Endodermal cell (in vitro differentiated cells): Measurements from ENCODE around the gene LCN12. TPM values are rescaled to one million over a fixed set of nuclear protein-coding genes. Genes with fewer than 3 reads are reported as not detected.

Source experiments
- DNase-seq: peaks from one replicate; pipeline ENCODE4 v3.0.0-alpha.2; 2017
- H3K27ac ChIP-seq: 2 replicates; pipeline ENCODE4 v1.5.1; 2013; ENCODE audit warnings: mild to moderate bottlenecking, low read depth, low read length, moderate library complexity
- H3K27me3 ChIP-seq: 2 replicates; pipeline ENCODE4 v1.6.1; 2013; ENCODE audit warnings: mild to moderate bottlenecking, low read length, moderate library complexity; ENCODE audit not compliant: insufficient read depth, control insufficient read depth, poor library complexity, severe bottlenecking
- H3K36me3 ChIP-seq: 2 replicates; pipeline ENCODE4 v1.7.0; 2013; ENCODE audit warnings: mild to moderate bottlenecking, low read length, moderate library complexity; ENCODE audit not compliant: control insufficient read depth, insufficient read depth
- H3K4me1 ChIP-seq: one replicate; pipeline ENCODE4 v1.7.0; 2013; ENCODE audit warnings: low read length; ENCODE audit not compliant: control insufficient read depth, insufficient read depth
- H3K4me3 ChIP-seq: 2 replicates; pipeline ENCODE4 v1.5.1; 2013; ENCODE audit warnings: mild to moderate bottlenecking, low read length, moderate library complexity
- H3K9ac ChIP-seq: 2 replicates; pipeline ENCODE4 v1.6.1; 2013; ENCODE audit warnings: mild to moderate bottlenecking, low read length, moderate library complexity; ENCODE audit not compliant: poor library complexity, severe bottlenecking; ENCODE audit errors: extremely low read depth
- H3K9me3 ChIP-seq: 2 replicates; pipeline ENCODE4 v1.6.1; 2013; ENCODE audit warnings: mild to moderate bottlenecking, low read length, moderate library complexity; ENCODE audit not compliant: control insufficient read depth
- H3K27ac Mint-ChIP-seq: 2 replicates; pipeline ENCODE4 v1.8.0; 2020; ENCODE audit warnings: mixed read lengths
- H3K27me3 Mint-ChIP-seq: 2 replicates; pipeline ENCODE4 v1.8.0; 2021; ENCODE audit warnings: mild to moderate bottlenecking, mixed read lengths; ENCODE audit not compliant: insufficient read depth
- H3K36me3 Mint-ChIP-seq: 2 replicates; pipeline ENCODE4 v1.8.0; 2020; ENCODE audit warnings: low read depth, mixed read lengths
- H3K4me1 Mint-ChIP-seq: 2 replicates; pipeline ENCODE4 v1.8.0; 2020; ENCODE audit warnings: mixed read lengths
- H3K4me3 Mint-ChIP-seq: 2 replicates; pipeline ENCODE4 v1.8.0; 2020; ENCODE audit warnings: mild to moderate bottlenecking, moderate library complexity, mixed read lengths
- H3K9me3 Mint-ChIP-seq: 2 replicates; pipeline ENCODE4 v1.8.0; 2020; ENCODE audit warnings: mild to moderate bottlenecking, mixed read lengths
- WGBS, 2 experiments: methylation state at CpG; one replicate each; pipeline versions ENCODE4 v1.1.5 to v1.1.7; 2013; ENCODE audit warnings: missing lambda C conversion rate in 2 of 2, mixed read lengths in 1 of 2; ENCODE audit not compliant: insufficient coverage in 1 of 2, insufficient read length in 1 of 2; 5-methylcytosine and 5-hydroxymethylcytosine counted together
- long read RNA-seq, 4 experiments: library from polyadenylated mRNA in 2 of 4; library from RNA in 1 of 4; library from capped mRNA in 1 of 4; stranded (forward) in 3 of 4; unstranded in 1 of 4; transcript quantifications; one replicate each; pipeline ENCODE4 v2.0.0, GENCODE V29; 2020 to 2021; ENCODE audit warnings: inconsistent platforms in 1 of 4
- polyA plus RNA-seq, 2 experiments: library from polyadenylated mRNA; stranded (reverse); fragments of 50-300 nt; gene quantifications; one replicate each; pipeline ENCODE4 v1.2.3, GENCODE V29; 2013
- total RNA-seq, 2 donors: library from RNA; stranded (reverse); fragmentation: NEBNext Ultra II Directional in 1 of 2; extraction: Animal tissue kit (Norgen Biotek cat#: 25700) in 1 of 2; gene quantifications; 2 replicates in 1 of 2; 3 replicates in 1 of 2; pipeline ENCODE4 v1.2.1, GENCODE V29; 2021
- TF ChIP-seq, protein P1 (sequence below): fragments of 200-600 bp; sonication (generic); conservative IDR thresholded peaks from 2 replicates; pipeline ENCODE4 v1.5.0; 2021; ENCODE audit warnings: antibody characterized with exemption, mild to moderate bottlenecking

The LCN12 gene, protein sequence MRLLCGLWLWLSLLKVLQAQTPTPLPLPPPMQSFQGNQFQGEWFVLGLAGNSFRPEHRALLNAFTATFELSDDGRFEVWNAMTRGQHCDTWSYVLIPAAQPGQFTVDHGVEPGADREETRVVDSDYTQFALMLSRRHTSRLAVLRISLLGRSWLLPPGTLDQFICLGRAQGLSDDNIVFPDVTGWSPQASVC
- total RNA-seq, result 1 to 10 TPM; 2.1 to 4.4 TPM
- 0.85 TPM for polyA plus RNA-seq (2013, experiment 1 of 2)
- 0.41 TPM for polyA plus RNA-seq (2013, experiment 2 of 2)
- long read RNA-seq, experiment 1, result 0 reads
- long read RNA-seq, experiment 2, result 0 reads
- long read RNA-seq, experiment 3, result 0 reads
- long read RNA-seq, experiment 4, result 0 reads

DNA sequence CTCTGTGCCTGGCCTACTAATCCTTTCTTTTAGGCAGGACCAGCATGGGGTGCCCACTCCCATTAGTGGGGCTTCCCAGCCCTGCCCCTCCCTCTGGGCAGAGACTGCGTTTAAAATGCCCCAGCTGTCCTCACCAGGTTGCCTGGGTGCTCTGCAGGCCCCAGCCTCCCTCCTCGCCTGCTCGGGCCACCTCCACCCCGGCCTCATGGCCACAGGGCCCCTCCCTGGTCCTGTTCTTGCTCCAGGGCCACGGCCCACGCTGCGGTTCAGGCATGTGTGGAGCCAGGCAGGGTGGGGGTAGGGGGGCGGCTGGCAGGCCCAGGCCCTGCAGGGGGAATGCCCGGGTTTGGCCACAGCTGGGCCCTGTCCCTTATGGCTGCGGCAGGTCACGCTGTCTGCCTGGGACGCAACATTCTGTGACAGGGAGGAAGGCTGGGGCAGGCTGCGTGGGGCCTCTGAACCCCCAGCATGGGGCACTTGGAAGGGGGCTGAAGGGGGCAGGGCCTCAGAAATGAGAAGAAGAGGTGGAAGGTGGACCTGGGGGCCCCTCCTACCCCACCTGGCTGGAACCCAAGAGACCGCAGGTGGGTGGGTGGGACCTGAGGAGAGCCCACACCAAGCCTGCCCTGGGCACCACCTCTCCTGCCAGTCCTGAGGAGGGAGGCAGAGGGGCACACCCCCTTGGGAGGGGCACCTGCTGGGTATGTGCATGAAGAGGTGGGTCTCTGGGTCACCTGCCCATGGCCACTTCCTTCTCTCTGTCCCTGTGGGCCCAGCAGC lies at the start of gene LCN12:
Gene LCN12, plus strand, starts transcription at position 733 of the 780 bp plus-strand sequence. CDS start 55 bp downstream, outside the sequence.
- Histone ChIP-seq H3K27ac (no peak within 1 kb of the TSS), H3K27me3 (no peaks in the 10 kb centered on the region), H3K9ac (no peak within 1 kb of the TSS), H3K4me1 (peaks cover 3% of the 10 kb centered on the region), H3K36me3 (no peaks in the 10 kb centered on the region), H3K9me3 (no peaks in the 10 kb centered on the region), H3K4me3 (no peak within 1 kb of the TSS)
- 92% methylated on average over 14 of the region's 14 CpGs; no CpG with 5 or more reads in 1 of the 2 experiments for WGBS, 2 experiments
- Mint-ChIP-seq H3K4me1 (peaks cover 8% of the 10 kb centered on the region), H3K9me3 (no peaks in the 10 kb centered on the region), H3K4me3 (no peak within 1 kb of the TSS), H3K27ac (no peak within 1 kb of the TSS), H3K27me3 (peaks cover 4% of the 10 kb centered on the region), H3K36me3 (no peaks in the 10 kb centered on the region)
- DNase-seq, result no peak
- TF ChIP-seq, protein P1, sequence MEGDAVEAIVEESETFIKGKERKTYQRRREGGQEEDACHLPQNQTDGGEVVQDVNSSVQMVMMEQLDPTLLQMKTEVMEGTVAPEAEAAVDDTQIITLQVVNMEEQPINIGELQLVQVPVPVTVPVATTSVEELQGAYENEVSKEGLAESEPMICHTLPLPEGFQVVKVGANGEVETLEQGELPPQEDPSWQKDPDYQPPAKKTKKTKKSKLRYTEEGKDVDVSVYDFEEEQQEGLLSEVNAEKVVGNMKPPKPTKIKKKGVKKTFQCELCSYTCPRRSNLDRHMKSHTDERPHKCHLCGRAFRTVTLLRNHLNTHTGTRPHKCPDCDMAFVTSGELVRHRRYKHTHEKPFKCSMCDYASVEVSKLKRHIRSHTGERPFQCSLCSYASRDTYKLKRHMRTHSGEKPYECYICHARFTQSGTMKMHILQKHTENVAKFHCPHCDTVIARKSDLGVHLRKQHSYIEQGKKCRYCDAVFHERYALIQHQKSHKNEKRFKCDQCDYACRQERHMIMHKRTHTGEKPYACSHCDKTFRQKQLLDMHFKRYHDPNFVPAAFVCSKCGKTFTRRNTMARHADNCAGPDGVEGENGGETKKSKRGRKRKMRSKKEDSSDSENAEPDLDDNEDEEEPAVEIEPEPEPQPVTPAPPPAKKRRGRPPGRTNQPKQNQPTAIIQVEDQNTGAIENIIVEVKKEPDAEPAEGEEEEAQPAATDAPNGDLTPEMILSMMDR, result no peak

GRCh38 chr9:136903041-136903554 lies 49.0 kb upstream of the LCN12 start:
- Histone ChIP-seq H3K9ac (no peak overlapping the region), H3K27me3 (no peaks in the 10 kb centered on the region), H3K4me3 (no peak overlapping the region), H3K4me1 (no peaks in the 10 kb centered on the region), H3K36me3 (peaks cover 87% of the 10 kb centered on the region), H3K27ac (no peak overlapping the region), H3K9me3 (no peaks in the 10 kb centered on the region)
- H3K27me3 Mint-ChIP-seq, result no peaks in the 10 kb centered on the region
- no peak for DNase-seq
- 93% methylated on average over 11 to 12 of the region's 12 CpGs for WGBS, 2 experiments
- no peaks in the 10 kb centered on the region for H3K9me3 Mint-ChIP-seq
- no peak overlapping the region for H3K4me3 Mint-ChIP-seq
- TF ChIP-seq, protein P1, result no peak
- H3K4me1 Mint-ChIP-seq, result no peaks in the 10 kb centered on the region
- no peak overlapping the region for H3K27ac Mint-ChIP-seq
- peaks cover 73% of the 10 kb centered on the region for H3K36me3 Mint-ChIP-seq

DNA sequence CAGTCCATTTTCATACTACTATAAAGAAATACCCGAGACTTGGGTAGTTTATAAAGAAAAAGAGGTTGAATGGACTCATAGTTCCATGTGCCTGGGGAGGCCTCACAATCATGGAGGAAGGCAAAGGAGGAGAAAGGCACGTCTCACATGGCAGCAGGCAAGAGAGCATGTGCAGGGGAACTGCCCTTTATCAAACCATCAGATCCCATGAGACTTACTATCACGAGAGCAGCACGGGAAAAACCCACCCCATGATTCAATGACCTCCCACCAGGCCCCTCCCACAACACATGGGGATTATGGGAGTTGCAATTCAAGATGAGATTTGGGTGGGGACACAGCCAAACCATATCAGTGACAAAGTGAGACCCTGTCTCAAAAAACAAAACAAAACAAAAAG lies 45.8 kb upstream of the LCN12 start:
- Mint-ChIP-seq H3K9me3 (no peaks in the 10 kb centered on the region), H3K27ac (no peak overlapping the region), H3K4me3 (no peak overlapping the region), H3K27me3 (no peaks in the 10 kb centered on the region), H3K36me3 (peaks cover 80% of the 10 kb centered on the region), H3K4me1 (no peaks in the 10 kb centered on the region)
- H3K4me3 ChIP-seq, result no peak overlapping the region
- TF ChIP-seq, protein P1, result no peak
- 81 to 90% methylated on average over 3 to 4 of the region's 4 CpGs for WGBS, 2 experiments
- no peak overlapping the region for H3K27ac ChIP-seq
- H3K4me1 ChIP-seq, result no peaks in the 10 kb centered on the region
- H3K36me3 ChIP-seq, result peaks cover 70% of the 10 kb centered on the region
- no peak for DNase-seq
- H3K9ac ChIP-seq, result no peak overlapping the region
- H3K9me3 ChIP-seq, result no peaks in the 10 kb centered on the region
- H3K27me3 ChIP-seq, result no peaks in the 10 kb centered on the region
